Ishikawa (cell line): ENCODE data around the gene HMMR.

Experiments
- CEBPB ChIP-seq: IDR thresholded peaks from 2 replicates; pipeline ENCODE4 v1.6.1; 2012
- CREB1 ChIP-seq: IDR thresholded peaks from 2 replicates; pipeline ENCODE4 v1.6.1; 2012; ENCODE audit warnings: low read depth
- EGR1 ChIP-seq: IDR thresholded peaks from 2 replicates; pipeline ENCODE4 v1.6.1; 2012
- EP300 ChIP-seq: IDR thresholded peaks from 2 replicates; pipeline ENCODE4 v1.6.1; 2012; ENCODE audit warnings: borderline replicate concordance
- FOXM1 ChIP-seq: IDR thresholded peaks from 2 replicates; pipeline ENCODE4 v1.6.1; 2012; ENCODE audit warnings: low read depth, borderline replicate concordance
- MAX ChIP-seq: IDR thresholded peaks from 2 replicates; pipeline ENCODE4 v1.6.1; 2012
- NFIC ChIP-seq: IDR thresholded peaks from 2 replicates; pipeline ENCODE4 v1.6.1; 2012
- RAD21 ChIP-seq: IDR thresholded peaks from 2 replicates; pipeline ENCODE4 v1.6.1; 2012; ENCODE audit warnings: low read depth
- REST ChIP-seq: IDR thresholded peaks from 2 replicates; pipeline ENCODE4 v1.6.1; 2012; ENCODE audit warnings: low read depth, mild to moderate bottlenecking
- TAF1 ChIP-seq: IDR thresholded peaks from 2 replicates; pipeline ENCODE4 v1.6.1; 2012; ENCODE audit warnings: low read depth, mild to moderate bottlenecking
- TCF12 ChIP-seq: IDR thresholded peaks from 2 replicates; pipeline ENCODE4 v1.6.1; 2012; ENCODE audit warnings: low read depth
- TEAD4 ChIP-seq: IDR thresholded peaks from 2 replicates; pipeline ENCODE4 v1.6.1; 2012
- USF1 ChIP-seq: IDR thresholded peaks from 2 replicates; pipeline ENCODE4 v1.6.1; 2012
- YY1 ChIP-seq: IDR thresholded peaks from 2 replicates; pipeline ENCODE4 v1.6.1; 2012; ENCODE audit warnings: low read depth
- ZBTB7A ChIP-seq: IDR thresholded peaks from 2 replicates; pipeline ENCODE4 v1.6.1; 2012; ENCODE audit warnings: low read depth

HMMR gene

GRCh38 chr5:163509291-163509951 lies 49.0 kb downstream of the HMMR start:
- no peak for TF ChIP-seq TAF1
- TF ChIP-seq RAD21: no peak
- no peak for TF ChIP-seq USF1
- TF ChIP-seq REST: no peak
- no peak for TF ChIP-seq MAX

GRCh38 chr5:163512526-163512925 lies 52.1 kb downstream of the HMMR start:
- TF ChIP-seq MAX (no peak), NFIC (no peak), TAF1 (no peak), ZBTB7A (no peak), EGR1 (no peak), YY1 (no peak), FOXM1 (no peak), CREB1 (no peak), TEAD4 (no peak), CEBPB (no peak)

DNA sequence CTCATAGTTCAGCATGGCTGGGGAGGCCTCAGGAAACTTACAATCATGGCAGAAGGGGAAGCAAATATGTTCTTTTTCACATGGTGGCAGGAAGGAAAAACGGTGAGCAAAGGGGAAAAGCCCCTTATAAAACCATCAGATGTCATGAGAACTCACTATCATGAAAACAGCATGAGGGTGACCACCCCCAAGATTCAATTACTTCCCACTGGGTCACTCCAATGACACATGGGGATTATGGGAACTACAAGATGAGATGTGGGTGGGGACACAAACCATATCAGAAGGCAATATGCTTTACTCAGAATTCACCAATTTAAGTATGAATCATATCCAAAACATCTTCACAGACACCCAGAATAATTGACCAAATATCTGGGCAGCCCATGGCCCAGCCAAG lies 64.7 kb downstream of the HMMR start:
- TF ChIP-seq USF1 (no peak), CEBPB (no peak)

DNA sequence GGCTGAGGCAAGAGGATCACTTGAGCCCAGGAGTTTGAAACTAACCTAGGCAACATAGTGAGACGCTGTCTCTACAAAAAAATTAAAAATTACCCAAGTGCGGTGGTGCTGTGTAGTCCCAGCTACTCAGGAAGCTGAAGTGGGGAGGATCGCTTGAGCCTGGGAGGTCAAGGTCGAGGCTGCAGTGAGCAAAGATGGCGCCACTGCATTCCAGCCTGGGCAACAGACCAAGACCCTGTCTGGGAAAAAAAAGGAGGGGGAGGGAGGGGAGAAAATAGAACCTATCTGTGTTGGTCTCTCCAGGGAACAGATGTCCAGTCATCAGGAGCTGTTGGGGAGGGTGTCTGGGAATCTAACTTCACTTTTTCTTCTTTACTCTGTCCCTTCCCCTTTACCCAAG lies 69.3 kb downstream of the HMMR start:
- TF ChIP-seq REST: no peak
- TF ChIP-seq USF1: no peak
- TF ChIP-seq EGR1: no peak
- no peak for TF ChIP-seq TAF1
- TF ChIP-seq RAD21: no peak
- no peak for TF ChIP-seq TEAD4
- no peak for TF ChIP-seq TCF12
- no peak for TF ChIP-seq YY1
- TF ChIP-seq NFIC: no peak
- no peak for TF ChIP-seq ZBTB7A
- no peak for TF ChIP-seq CREB1
- TF ChIP-seq EP300: no peak
- no peak for TF ChIP-seq FOXM1

GRCh38 chr5:163531272-163531671 lies 70.8 kb downstream of the HMMR start:
- TF ChIP-seq EGR1 (no peak), YY1 (no peak), RAD21 (no peak), REST (no peak), EP300 (no peak), CEBPB (no peak), TAF1 (no peak), TCF12 (no peak), FOXM1 (no peak), TEAD4 (no peak), MAX (no peak)
